HG03097 (cell line): ENCODE measurements around the gene COPS3.

Source experiments
- ATAC-seq: cut with Tn5 transposase; IDR thresholded peaks from one replicate; pipeline ENCODE4 v1.9.1; 2021; ENCODE audit not compliant: unreplicated experiment, low FRiP score

The COPS3 gene

DNA sequence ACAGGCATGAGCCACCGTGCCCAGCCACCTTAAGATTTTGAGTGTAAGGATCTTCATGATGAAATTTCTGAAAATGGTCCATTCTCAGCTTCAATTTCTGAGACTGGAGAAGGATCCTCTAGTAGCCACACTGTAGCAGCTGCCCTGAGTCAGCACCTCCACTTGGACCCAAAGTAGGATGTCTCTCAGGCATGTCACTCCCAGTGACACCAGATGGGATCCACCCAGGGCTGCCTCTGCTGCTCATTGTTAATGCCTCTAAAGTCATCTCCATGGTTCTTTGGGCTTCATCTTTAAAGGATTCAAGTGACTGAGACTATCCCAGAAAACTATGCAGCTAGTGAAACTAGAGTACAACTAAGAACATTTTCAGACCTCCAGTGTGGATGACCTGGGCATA, 82.8 kb downstream of the COPS3 start:
- ATAC-seq = no peak

DNA sequence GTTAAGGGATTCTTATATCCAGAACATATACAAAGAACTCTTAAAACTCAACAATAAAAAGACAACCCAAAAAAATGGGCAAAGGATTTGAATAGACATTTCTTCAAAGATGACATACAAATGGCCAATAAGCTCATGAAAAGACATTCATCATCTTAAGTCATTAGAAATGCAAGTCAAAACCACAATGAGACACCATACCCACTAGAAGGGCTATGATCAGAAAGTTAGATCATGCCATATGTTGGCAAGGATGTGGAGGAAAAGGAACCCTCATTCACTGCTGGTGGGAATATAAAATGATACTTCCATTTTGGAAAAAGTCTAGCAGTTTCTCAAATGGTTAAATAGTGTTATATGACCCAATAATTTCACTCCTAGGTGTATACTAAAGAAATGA, 84.3 kb downstream of the COPS3 start:
- no peak for ATAC-seq
